Vagina (tissue), 2 donors: Measurements from ENCODE around the gene PIGX.

Source experiments
- POLR2A ChIP-seq, 2 donors: fragments of 450-650 bp; IDR thresholded peaks; one replicate each; pipeline ENCODE4 v1.6.1; 2017; ENCODE audit warnings: antibody characterized with exemption in 2 of 2, mild to moderate bottlenecking in 2 of 2, moderate library complexity in 2 of 2
- TF ChIP-seq, protein P1 (sequence below), 3 experiments: fragments of 450-650 bp in 2 of 3; fragments of 200-600 bp in 1 of 3; sonication (generic) in 1 of 3; IDR thresholded peaks; one replicate each; pipeline ENCODE4 v1.5.1; 2017 to 2019; ENCODE audit warnings: antibody characterized with exemption in 3 of 3, mild to moderate bottlenecking in 2 of 3, moderate library complexity in 2 of 3

GRCh38 chr3:196688349-196688748 lies 23.8 kb upstream of the PIGX start:
- TF ChIP-seq POLR2A (IDR thresholded peaks at IDR 0.05), result no peak
- TF ChIP-seq, protein P1, sequence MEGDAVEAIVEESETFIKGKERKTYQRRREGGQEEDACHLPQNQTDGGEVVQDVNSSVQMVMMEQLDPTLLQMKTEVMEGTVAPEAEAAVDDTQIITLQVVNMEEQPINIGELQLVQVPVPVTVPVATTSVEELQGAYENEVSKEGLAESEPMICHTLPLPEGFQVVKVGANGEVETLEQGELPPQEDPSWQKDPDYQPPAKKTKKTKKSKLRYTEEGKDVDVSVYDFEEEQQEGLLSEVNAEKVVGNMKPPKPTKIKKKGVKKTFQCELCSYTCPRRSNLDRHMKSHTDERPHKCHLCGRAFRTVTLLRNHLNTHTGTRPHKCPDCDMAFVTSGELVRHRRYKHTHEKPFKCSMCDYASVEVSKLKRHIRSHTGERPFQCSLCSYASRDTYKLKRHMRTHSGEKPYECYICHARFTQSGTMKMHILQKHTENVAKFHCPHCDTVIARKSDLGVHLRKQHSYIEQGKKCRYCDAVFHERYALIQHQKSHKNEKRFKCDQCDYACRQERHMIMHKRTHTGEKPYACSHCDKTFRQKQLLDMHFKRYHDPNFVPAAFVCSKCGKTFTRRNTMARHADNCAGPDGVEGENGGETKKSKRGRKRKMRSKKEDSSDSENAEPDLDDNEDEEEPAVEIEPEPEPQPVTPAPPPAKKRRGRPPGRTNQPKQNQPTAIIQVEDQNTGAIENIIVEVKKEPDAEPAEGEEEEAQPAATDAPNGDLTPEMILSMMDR (IDR thresholded peaks at IDR 0.05), result no peak
